Bladder microvascular endothelial cell (primary cell): Measurements from ENCODE around the gene ABHD1. TPM values are rescaled to one million over a fixed set of nuclear protein-coding genes. Genes with fewer than 3 reads are reported as not detected.

Experiments
- total RNA-seq: library from RNA; depleted of rRNA; stranded (reverse); fragments of >200 nt; gene quantifications from 2 replicates; pipeline ENCODE4 v1.2.3, GENCODE V29; 2014

ABHD1 gene
- 0.06 TPM in 1 of 2 replicates, not detected in the other for total RNA-seq

DNA sequence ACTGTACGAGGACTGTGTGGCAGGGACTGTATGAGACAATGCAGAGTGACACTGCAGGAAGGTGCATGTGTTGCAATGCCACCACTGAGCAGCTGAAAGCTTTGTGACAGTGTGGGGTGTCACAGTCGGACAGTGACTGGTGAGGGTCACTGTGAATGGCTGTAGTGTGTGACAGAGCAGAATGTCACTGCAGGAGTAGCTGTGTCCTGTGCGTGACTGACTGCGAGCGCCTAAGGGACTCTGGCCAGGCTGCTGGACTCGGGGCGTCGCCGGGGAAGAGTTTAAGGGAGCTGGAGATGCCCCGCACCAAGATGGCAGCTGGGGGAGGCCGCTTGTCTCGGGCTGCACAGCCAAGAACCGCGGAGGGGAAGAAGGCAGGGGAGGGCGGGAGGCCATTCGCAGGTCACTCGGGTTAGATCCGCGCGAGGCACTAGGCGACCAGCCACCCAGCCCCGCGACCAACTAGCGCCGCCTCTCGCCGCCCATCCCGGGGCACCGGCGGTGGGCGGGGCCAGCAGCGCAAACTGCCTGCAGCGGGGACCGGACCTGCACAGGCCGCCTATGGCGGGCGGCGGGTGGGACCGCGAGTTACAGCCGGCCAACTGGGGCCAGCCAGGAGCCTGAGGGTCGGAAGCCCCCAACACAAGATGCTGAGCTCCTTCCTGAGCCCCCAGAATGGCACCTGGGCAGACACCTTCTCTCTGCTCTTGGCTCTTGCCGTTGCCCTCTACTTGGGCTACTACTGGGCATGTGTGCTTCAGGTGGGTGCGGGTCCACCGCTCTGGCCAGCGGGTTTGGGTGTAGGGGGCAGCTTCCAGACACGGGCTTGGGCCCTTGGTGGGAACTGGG is at the start of gene ABHD1:
ABHD1 (plus strand) TSS at position 514 of the 849 bp plus-strand sequence; CDS start at position 648, 134 bp downstream.

DNA sequence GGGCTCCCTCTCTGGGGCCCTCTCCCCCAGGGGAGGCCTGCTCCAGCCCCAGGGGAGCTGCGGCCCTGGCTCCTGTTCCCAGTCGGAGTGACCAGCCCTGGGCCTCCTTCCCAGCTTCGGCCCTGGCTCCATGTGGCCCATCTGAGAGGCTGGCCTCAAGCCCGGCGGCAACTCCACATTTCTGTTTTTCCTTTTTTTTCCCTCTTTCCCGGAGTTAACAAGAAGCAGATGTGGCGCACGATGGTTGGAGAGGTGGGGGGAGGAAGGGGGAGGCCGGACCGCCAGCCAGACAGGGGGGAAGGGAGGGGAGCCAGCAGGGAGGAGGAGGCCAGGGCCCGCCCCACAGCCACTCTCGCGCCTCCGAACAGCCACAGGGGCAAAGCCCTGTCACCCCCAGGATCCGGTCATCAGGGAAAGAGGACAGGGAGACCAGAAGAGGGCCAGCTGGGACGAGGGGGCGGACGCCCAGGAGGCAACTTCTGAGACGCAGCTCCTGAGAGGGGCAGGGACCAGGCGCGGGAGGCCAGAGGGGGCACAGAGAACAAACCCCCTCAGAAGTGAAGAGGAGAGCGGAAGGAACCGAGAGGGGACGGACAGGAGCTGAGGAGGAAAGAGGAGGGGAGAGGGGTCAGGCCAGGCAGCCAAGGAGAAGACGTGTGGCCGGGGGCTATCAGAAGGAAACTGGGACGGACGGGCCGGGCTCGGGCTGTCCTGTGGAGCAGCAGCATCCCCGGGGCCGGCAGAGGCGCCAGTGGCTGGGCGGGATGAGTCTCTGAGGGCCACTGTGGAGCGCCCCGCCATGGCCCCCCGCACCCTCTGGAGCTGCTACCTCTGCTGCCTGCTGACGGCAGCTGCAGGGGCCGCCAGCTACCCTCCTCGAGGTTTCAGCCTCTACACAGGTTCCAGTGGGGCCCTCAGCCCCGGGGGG is 45.1 kb upstream of the ABHD1 start, which contains the start of gene EMILIN1:
EMILIN1 (plus strand) TSS at position 349 of the 928 bp plus-strand sequence; CDS start at position 800, 451 bp downstream.

DNA sequence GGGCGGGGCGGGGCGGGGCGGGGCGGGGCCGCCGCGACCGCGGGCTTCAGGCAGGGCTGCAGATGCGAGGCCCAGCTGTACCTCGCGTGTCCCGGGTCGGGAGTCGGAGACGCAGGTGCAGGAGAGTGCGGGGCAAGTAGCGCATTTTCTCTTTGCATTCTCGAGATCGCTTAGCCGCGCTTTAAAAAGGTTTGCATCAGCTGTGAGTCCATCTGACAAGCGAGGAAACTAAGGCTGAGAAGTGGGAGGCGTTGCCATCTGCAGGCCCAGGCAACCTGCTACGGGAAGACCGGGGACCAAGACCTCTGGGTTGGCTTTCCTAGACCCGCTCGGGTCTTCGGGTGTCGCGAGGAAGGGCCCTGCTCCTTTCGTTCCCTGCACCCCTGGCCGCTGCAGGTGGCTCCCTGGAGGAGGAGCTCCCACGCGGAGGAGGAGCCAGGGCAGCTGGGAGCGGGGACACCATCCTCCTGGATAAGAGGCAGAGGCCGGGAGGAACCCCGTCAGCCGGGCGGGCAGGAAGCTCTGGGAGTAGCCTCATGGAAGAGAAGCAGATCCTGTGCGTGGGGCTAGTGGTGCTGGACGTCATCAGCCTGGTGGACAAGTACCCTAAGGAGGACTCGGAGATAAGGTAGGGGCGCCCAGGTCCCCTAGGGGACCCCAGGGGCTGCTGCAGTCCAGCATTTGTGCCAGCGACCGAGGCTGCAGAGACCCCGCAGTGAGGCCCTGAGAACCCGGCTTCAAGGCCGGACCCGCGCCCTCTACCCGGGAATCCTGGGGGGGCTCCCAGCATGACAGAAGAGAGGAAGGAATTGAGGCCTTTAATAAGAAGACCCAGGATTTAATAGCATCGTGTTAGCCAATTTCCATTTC is 36.7 kb upstream of the ABHD1 start, which contains the start of gene KHK:
KHK (plus strand) TSS at position 49 of the 870 bp plus-strand sequence; CDS start at position 537, 488 bp downstream.

DNA sequence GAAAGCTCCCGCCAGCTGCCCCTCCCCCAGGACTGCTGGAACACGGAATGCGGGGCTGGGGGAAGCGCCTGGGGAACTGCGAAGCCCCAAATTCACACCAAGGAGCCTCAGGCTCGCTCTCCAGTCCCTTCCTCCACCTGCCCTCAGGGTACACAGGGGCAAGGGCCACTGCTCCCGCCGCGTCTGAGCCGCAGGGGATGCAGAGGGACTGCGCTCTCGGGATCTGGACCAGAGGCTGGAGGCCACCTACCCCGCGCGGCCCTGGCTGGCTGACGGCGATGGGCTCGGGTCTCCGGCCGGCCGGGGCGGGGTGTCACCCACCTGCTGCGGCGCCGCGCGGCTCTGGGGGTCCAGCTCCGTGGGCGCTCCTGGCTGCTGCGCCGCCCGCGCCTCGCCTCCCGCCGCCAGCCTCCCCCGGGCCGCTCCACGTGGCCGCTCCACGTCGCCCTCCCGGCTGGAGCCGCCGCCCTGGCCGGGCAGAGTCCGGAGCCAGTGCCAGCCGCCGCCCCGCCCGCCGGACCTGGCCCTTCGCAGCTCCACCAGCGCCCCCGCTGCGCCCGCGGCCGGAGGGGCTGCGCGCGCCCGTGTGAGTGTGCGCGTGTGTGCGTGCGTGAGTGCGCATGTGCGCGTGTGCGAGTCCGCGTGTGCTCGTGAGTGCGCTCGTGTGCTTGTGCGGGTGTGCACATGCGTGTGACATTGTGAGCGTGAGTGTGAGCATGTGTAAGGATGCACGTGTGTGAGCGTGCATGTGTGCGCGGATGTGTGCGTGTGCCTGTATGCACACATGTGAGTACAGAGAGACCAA is 4.9 kb upstream of the ABHD1 start, which contains the start of gene CGREF1:
CGREF1 (minus strand) TSS at position 604 of the 805 bp plus-strand sequence. CDS start 14,762 bp downstream, outside the sequence.

DNA sequence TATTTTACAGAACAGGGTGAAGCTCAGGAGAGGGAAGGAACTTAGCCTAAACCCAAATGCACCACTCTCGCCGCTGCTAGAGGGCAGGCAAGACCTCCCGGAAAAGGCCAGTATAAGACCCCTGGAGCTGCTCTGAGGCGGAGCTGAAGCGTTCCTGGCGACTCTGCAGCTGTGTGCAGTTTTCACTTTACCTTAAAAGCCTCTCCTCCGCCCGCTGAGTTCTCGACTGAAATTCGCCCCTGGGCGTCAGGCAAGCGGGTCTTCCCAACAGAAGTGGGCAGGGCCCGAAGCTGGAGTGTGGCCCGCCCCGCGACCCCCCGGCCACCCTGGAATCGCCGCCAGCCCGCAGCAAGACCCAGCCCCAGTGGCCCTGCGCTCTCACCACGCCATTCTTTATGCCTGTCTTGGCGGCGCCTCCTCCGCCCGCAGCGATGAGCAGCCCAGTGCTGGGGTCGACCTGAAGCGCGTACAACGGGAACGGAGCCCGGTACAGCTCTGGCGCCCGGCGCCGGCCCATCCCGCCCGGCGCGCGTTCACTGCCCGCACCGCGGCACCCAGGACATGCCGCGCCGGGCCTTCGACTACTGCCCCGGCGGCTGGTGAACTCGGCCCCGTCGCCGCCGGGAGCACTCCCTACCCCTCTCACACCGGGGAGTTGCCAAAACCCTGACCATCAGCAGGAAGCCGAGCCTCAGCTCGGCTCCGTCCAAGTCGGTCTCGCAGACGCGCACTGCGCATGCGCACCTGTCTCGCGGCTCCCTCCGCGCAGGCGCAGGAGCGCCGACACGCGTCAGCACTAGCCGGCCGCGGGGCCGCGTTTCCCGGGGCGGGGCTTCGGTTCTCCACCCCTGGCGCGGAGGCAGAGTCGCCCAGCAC is 10.5 kb downstream of the ABHD1 start, which contains the start of gene PREB:
PREB (minus strand) TSS at position 732 of the 876 bp plus-strand sequence; CDS start at position 517, 215 bp downstream.

DNA sequence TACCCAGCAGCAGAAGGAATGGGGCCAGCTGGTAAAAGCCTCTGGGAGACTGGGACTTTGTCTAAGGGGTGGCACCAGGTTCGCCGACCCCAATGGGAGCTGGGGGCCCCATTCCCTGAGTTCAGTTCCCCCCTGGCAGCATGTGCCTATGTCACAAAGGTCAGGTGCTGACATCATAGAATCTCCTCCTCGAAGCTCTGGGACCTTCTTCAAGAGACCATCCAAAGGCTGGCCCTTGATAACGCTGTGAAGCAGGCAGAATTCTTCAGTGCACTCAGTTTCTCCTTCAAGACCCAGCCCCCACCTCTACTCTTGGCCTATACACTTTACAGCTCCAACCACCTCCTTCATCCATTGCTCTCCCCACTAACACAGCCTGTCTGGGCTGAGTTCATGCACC is 15.7 kb downstream of the ABHD1 start, which contains the start of gene PRR30:
PRR30 (minus strand) TSS at position 101 of the 400 bp plus-strand sequence. CDS start 1,081 bp downstream, outside the sequence.

DNA sequence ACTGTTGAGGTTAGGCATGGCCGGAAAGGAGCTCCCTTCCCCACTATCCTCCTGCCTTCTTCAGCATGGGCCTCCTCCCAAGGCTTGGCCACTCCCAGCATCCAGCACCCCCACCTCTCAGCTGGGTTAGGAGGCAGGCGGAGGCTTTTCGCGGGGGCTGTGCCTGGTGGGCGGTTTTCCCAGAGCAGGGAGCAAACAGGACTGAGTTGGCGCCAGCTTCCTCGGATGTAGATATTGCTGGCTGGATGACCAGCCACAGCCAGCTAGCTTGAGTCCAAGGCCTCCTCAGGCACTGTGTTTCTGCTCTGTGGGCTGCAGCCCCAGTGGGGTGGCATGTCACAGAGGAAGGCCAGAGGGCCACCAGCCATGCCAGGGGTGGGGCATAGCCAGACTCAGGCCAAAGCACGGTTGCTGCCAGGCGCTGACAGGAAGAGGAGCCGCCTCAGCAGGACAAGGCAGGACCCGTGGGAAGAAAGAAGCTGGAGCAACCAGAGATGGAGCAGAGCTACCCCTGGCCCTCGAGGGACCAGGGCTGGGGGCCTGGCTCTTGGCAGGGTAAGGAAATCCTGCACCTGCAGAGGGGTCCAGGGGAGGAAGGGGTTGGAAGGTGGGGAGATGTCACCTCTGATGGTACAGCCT is 25.3 kb downstream of the ABHD1 start, which contains the start of gene TCF23:
TCF23 (plus strand) TSS at position 204 of the 639 bp plus-strand sequence; CDS start at position 334, 130 bp downstream.

Other genes with a start within 250 kb of the ABHD1 start
- gene MAPRE3, start 153.2 kb upstream of the ABHD1 start, total RNA-seq, result 0.49 and 1.6 TPM in 2 replicates
- 14.1 and 33.0 TPM in 2 replicates for gene TMEM214, start 90.8 kb upstream of the ABHD1 start, total RNA-seq
- gene AGBL5, start 72.1 kb upstream of the ABHD1 start, total RNA-seq, result 10.4 and 13.0 TPM in 2 replicates
- 391 and 400 TPM in 2 replicates for gene OST4, start 52.2 kb upstream of the ABHD1 start, total RNA-seq
- 2.3 and 49.0 TPM in 2 replicates for gene EMILIN1, start 45.2 kb upstream of the ABHD1 start, total RNA-seq
- gene KHK, start 37.0 kb upstream of the ABHD1 start, total RNA-seq, result 2.8 and 4.5 TPM in 2 replicates
- gene CGREF1, start 4.7 kb upstream of the ABHD1 start, total RNA-seq, result 0.65 and 2.3 TPM in 2 replicates
- 23.2 and 61.4 TPM in 2 replicates for gene PREB, start 10.8 kb downstream of the ABHD1 start, total RNA-seq
- not detected in 2 replicates for gene PRR30, start 15.6 kb downstream of the ABHD1 start, total RNA-seq
- not detected in 2 replicates for gene TCF23, start 25.2 kb downstream of the ABHD1 start, total RNA-seq
- gene ATRAID, start 88.2 kb downstream of the ABHD1 start, total RNA-seq, result 95.0 and 112 TPM in 2 replicates
- gene SLC5A6, start 88.5 kb downstream of the ABHD1 start, total RNA-seq, result 10.7 and 57.2 TPM in 2 replicates
- gene CAD, start 93.6 kb downstream of the ABHD1 start, total RNA-seq, result 27.0 and 81.6 TPM in 2 replicates
- gene SLC30A3, start 139.2 kb downstream of the ABHD1 start, total RNA-seq, result 0.81 and 34.7 TPM in 2 replicates
- gene DNAJC5G, start 151.6 kb downstream of the ABHD1 start, total RNA-seq, result 0.16 and 4.4 TPM in 2 replicates
- 3.1 TPM in 1 of 2 replicates, not detected in the other for gene TRIM54, start 158.6 kb downstream of the ABHD1 start, total RNA-seq
- gene UCN, start 184.6 kb downstream of the ABHD1 start, total RNA-seq, result 0.44 and 0.49 TPM in 2 replicates
- 32.4 and 55.7 TPM in 2 replicates for gene MPV17, start 199.3 kb downstream of the ABHD1 start, total RNA-seq
- gene GTF3C2, start 232.9 kb downstream of the ABHD1 start, total RNA-seq, result 18.3 and 38.1 TPM in 2 replicates
- 22.7 and 28.9 TPM in 2 replicates for gene EIF2B4, start 246.5 kb downstream of the ABHD1 start, total RNA-seq
- 99.7 and 119 TPM in 2 replicates for gene SNX17, start 246.8 kb downstream of the ABHD1 start, total RNA-seq